ENCODE measurements around the gene ATXN1.

Gene ATXN1

DNA sequence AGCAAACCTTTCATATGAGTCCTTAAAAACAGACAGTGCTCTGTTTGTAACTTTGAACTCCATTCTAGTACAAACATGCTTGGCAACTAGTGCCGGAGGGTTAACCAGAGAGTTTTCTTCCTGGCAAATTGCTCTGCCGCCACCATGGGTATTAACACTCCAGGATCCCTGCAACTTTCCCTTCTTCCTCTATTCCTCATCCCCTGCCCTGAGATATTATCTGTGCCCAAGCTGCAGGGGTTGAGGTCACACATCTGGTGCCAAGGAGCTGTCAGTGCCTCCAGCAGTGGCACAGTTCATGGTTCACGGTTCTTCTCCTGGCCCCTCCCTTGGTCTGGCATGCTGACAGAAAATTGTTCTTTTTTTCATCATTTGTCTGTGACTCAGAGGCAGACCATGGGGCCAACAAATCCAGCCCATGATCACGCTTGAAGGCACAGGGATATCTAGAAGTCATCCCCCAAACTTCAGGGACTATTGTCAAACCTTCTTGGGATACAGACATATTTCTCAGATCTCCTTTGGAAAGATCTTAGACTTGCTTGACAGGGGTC is 77.5 kb downstream of the ATXN1 start:
- peak in 2 of 58 donors; percentile 33 to 67 for DNase-seq

DNA sequence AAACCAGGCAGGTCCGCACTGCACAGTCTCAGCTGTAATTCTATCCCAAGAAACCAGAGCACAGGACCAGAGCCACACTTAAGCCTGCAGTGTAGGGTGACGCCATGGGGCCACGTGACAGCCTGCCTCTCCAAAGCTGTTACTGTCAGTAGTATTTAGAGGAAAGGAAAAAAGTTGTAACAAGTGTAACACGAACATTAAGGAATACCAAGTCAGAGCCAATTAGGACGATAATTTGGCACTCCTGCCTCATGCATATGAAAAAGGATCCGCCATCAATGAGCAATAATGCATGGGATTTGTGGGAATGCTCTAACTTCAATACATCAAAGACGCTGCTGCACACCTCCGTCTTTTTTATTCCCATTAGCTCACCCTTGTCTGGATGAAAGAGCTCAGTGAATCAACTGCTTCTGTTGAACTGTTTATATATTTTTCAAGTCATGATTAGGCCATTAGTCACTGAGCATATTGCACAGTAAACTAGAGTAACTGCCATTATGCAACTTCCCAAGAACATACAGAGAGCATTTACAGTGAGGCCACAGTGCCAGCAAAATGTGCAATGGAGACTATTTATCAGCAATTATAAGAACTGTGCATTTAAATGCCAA is 79.9 kb downstream of the ATXN1 start:
- no peak for DNase-seq

DNA sequence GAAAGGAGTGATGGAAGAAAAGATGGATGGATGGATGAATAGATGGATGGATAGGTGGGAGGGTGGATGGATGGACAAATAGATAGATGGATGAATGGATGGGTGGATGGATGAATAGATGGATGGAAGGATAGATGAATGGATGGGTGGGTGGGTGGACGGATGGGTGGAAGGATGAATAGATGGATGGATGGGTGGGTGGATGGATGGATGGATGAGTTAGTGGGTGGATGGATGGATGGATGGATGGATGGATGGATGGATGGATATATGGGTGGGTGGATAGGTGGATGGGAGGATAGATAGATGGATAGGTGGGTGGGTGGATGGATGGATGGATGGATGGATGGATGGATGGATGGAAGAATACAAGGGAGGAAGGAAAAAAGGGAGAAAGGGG is 82.2 kb downstream of the ATXN1 start:
- no peak for DNase-seq

DNA sequence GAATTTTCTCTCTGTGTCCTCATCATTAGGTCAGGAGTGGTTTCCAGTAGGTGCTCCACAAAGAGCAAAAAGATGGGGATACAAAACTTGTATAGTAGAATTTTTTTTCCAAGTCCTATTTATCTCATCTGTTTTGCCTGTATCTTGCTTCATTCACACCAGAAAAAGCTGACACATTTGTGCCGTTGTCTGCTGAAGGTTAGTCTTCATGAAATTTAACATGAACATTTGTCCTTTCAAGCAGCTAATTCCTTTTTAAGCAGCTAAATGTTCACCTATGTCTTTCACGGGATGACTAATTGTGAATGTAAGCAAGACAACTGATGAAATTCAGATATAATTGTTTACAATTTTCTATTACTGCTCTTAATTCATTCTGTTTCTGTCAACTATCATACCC is 83.8 kb downstream of the ATXN1 start:
- DNase-seq = no peak

DNA sequence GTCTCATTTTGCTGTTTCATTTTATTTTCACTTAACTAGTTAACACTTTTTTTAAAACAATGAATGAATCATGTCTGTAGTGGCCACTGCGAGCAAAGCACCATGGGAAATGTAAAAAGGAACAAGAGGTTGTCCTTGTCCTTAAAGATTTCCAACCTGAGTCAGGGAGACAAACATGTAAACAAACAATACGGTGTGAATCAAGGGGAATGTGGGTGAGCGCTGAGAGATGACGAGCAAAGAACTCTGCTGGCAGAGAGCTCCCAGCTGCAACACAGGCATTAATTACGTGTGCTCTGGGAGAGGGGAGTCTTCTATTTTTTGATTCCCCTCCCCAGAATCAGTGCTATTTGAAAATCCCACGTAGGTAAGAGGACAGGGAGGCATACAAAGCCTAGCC is 84.3 kb downstream of the ATXN1 start:
- DNase-seq = peak in 1 of 58 donors; percentile 11

DNA sequence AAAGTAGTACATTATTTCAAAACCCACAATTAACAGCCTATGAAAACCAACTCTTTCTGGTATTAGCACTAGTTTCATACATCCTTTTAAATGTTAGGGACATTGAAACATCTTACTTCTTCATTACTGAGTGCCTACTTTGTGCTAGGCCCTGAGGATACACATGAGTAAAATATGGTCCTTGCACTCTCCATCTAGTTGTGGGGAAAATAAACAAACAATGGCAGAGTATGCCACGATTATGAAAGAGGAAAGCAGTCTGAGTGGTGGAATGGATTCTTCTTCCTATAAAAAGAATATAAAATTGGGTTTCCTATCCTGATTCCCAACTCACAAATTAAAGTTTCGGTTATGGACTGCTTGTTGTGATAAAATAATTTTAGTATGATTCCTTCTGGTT is 84.9 kb downstream of the ATXN1 start:
- DNase-seq = no peak

DNA sequence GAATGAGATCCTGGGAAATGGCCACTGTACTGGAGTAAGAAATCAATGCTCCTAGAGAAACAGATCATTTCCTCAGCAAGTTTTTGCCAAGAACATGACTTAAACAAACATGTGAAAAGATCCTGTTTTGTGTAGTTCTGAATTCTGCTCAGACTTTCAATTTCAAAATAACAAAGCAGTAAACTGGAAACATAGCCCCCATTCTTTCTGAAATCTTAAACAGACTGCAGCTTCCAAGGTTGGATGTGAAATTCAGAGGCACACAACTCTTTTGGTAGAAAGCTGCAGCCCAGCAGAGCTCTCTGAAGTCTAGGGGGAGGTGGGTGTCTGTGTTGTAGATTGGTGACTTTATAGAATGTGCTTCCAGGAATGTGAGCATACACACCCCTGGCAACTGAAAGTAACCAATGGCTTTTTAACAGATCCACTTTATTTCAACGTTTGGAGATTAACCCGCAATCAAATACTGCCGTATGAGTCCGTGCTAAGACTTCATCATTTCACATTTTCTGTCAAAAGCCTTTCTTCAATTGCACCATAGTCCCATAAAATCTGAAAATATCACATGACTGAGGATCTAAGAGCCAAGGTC is 86.4 kb downstream of the ATXN1 start:
- DNase-seq = no peak

DNA sequence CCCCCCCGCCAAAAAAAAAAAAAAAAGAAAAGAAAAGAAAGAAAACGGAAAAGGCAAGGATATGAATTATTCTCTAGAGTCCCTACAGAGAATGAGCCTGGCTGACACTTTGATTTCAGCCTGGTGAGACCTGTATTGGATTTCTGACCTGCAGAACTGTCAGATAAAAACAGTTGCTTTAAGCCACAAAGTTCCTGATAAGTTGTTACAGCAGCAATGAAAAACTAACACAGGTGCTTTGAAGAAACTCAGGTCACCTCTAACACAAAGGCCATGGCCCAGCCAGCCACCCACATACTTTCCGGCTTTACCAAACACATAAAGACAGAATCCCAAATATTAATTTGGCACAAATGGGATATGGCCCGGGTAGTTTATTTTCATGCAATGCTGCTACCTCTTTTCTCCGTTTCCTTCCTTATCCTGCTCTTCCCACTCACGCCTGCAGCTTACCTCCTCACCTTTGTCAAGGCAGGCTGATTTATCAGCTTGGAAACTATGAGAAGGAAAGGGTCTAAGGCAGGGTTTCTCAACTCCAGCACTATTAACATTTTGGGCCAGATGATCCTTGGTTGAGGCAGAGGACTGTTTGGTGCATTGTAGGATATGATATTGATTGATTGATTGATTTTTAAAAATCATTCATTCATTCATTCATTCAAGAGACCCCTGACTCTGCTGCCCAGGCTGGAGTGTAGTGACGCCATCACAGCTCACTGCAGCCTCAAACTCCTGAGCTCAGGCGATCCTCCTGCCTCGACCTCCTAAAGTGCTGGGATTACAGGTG is 88.1 kb downstream of the ATXN1 start:
- no peak for DNase-seq

DNA sequence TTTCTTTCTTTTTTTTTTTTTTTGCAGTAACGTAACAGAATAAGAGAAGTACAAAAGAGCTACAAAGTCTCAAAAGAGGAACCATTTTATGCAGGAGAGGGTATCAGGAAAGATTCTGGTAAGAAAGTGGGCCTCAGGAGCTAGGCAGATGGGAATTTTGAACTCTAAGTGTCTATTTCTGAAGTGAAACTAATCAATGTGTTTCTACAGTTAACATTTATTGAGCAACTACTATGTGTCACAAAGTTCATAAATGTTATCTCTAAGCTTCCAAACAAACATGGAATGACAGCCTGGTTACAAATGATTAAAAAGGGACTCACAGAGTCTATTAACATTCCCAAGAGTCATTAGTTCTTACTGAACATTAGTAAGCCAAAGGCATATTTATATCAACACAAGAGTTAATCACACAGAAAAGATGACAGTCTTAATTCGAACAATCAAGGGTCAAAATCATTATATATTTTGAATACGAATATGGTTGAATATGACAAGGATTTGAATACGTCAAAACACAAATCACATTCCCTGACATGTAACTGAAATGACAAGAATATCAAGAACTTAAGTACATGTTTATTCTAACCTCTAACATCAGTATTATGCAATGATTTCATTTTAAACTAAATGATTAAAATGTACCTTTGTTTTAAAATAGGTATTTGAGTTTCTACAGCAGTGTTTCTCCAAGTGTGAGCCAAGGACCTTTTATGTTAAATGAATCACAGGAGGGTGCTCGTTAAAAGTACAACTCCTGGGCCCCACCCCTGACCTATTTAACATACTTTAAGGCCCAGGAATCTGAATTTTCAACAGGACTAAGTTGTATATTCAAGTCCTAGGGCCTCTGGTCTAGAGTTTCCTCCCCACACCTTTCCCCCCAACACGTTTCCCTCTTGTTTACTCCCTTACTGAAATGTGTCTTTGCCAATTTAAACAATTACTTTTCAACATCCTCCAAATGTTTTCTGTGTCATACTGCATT is 89.7 kb downstream of the ATXN1 start:
- DNase-seq = no peak

DNA sequence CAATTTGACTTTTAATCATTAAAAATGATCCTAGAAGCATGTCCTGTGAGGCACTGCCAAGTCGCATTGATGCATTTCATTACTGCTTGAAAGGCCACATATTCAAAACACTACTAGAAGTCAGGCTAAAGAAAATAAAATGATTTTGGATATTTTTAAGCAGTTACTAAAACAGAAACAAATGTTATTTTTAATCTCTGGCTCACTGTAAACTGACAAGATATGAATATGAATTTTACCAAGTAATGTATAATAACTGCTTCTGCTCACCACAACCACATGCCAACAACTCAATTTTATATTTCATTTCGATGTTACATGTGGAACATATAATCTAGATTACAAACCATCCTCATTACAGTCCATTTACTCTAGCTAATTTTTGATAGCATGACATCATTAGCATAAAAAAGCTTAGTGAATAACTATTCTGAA is 90.6 kb downstream of the ATXN1 start:
- no peak for DNase-seq

DNA sequence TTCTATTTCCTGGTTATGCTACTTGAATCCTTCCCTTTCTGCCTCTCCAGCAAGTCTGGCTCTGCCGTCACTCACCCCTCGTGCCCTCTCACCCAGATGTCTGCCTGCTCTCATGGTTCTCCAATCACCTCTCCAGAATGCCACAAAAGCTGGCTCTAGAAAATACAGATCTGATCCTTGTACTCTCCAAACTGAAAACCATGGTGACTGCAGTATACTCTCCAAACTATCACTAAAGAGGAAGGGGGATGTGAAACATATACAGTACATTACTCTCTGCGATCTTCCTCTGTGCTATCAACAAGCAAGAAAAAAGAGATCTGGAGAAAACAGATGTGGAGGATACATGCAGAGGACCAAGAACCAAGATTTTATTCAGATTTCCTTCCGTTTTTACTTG is 91.1 kb downstream of the ATXN1 start:
- peak in 3 of 58 donors; percentile 4 to 13 (median 7) for DNase-seq

DNA sequence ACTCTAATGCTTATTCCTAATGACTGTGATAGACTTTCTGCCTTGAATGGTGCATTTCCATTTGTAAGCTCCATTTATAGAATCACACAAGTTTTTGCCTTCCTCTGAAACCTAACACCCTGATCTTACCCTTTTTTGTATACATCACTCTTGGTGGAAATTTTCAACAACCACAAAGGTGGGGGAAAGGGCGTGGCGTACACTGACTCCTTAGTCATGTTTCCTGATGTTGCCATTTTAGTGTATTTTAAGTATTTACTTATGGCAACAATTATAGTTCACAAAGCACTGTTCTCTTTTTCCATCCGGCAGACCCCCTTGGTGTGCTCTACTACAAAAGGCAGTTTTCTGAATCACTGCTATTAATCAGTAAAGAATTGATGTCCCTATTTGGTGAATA is 92.0 kb downstream of the ATXN1 start:
- no peak for DNase-seq

DNA sequence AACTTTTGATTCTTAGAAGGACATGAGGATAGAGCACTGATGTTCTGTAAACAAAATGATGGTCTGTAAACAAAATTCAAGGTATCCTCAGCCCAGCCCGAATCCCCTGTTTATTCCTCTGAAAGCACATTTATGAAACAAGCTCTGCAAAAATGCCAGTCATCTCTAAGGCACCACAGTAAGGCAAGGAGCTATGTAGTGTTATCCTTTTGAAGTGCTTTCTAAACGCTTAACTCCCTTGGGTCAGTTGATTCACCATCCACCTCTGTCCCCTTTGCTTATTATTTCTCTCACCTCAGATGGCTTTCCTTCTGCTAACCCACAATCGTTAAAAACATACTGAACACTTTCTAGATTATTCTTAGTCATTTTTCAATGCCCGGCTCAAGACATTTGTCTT is 93.8 kb downstream of the ATXN1 start:
- DNase-seq = no peak

DNA sequence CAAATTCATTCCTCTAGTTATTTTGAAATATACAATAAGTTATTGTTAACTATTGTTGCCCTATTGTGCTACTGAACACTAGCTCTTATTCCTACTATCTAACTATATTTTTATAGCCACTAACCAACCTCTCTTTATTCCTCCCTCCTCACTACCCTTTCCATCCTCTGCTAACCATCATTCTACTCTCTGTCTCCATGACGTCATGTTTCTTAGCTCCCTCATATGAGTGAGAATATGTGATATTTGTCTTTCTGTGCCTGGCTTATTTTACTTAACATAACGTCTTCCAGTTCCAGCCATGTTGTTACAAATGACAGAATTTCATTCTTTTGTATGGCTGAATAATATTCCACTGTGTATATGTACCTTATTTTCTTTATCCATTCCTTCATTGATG is 95.3 kb downstream of the ATXN1 start:
- no peak for DNase-seq

DNA sequence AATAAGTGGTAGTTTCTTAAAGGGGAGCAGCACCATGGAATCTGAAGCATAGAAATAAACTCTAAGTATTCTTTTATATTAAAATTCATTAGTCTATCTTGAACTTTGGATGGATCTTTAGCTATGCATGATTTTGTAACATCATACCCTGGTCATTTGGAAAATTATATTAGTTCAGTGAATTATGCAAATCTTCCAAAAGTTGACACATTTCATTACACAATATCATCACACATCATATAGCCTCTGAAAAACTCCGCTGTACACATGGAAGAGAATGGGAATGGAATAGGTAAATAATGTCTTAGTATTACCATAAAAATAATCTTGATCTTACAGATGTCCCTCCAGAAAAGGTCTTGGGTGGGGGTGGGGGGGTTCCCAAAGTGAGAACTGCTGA is 96.1 kb downstream of the ATXN1 start:
- no peak for DNase-seq

DNA sequence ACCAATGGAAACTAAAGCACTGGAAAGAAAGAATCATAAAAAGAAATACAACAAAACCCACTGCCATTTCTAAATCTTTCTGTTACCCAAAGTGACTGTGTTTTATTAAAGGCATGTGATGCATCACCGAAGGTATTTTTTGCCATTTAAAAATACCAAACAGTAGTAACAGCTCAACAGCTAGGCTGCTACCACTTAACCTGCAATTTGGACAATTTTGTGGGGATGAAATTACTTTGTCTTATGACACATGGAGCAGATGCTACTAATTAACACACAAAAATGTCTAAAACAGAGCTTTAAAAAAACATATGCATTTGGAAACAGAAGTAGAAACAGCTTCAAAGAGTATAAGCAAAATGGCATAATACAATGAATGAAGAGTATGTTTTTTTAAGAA is 97.4 kb downstream of the ATXN1 start:
- DNase-seq = no peak

DNA sequence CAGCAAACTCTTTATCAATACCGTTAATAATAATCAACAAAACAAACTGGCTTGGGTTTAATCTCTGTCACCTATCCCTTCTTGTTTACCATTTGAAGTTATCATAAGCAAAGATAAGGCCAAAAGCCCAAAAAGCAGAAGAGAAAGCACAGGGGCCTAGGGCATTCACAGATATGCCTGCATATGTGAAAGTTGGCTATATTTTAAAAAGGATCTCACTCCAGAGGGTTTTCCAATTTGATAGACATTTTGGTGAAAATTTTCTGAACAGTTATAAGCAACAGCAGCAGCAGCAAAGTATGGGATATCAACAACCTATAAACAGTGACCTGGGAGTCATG is 101.1 kb downstream of the ATXN1 start:
- no peak for DNase-seq

DNA sequence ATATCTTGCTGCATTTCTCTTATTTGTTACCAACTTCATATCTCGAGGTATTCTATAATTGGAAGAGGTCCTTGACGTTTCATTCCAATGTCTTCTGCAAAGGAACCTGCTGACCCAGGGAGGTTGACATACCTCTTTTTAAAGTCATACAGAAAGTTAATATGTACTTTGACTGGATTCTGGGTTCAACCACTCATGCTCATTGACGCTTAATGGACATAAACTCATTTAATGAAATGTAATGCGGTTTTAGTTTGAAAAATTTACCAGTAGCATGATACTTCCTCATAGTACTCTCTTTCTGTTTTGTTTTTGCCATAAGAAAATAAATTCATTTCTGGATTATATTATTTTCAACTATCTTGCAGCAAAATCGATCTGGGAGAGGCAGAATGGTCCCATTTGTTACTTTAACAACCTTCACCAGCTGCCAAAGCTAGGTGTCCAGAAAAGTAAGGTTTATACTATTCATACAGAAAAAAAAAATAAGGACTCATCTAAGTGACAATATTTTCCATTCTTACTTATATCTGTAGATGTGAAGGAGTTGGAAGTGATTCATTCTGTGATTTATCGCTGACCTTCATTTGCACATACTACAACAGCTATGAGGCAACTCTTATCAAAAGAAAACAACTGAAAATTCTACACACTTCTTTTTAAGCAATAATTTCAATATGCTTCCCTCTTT is 101.6 kb downstream of the ATXN1 start:
- DNase-seq = no peak

DNA sequence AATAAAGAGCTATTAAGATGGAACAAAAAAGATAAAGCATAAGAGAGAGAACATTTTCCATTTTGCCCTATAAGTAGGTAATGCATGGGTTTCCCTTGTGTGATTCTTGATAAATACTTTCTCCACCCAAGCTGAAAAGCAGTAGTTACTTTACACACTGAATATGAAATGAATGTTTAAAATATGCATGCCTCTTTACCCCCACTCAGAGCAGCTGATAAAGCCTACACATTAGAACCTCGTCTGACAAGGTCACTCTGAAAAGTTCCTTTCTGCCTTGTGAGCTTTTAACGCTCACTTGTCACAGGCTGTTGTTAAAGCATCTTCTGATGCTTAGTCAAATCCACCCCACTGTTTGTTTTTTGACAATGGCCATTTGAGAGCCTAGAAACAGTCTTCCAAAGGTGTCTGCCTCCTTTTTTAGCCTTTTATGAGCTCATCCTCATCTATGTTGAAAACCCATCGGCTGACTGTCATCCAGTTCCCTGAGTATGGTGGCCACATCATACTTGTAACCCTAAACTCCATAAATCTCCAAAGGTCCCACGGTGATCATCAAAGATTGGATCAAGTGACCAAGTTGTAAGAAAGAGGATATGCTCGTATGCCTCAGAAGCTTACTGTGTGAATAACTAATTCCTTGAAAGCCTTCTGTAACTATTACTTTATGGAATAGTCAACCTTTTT is 102.8 kb downstream of the ATXN1 start:
- no peak for DNase-seq

DNA sequence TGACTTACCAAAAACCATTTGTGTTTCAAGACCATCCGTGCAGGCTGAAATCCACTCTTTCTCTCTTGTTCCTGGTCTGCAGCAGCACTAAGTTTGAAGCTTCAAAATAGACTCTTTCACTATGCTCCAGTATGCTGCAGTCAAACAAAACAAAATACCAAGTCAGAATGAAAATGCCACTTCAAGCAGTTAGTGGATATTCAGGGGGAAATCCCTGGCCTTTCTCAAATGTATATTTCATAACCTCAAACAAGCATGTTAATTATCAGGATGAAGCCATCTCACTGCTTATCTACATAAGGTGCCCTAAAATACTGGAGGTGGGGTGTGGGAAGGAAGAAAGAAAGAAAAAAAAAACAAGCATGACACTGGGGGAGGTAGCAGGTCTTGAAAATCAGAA is 103.5 kb downstream of the ATXN1 start:
- no peak for DNase-seq

Measured in anterior cingulate cortex (tissue), 58 donors.